NCI-H1092 (cell line): ENCODE measurements around the gene PRB3.
A peak's percentile ranks its signal among the peaks of the same experiment; 100 is the strongest.

ENCODE experiments used
- DNase-seq: peaks from one replicate; lab custom pipeline; 2025; lab: John Stamatoyannopoulos, UW

The PRB3 gene

DNA sequence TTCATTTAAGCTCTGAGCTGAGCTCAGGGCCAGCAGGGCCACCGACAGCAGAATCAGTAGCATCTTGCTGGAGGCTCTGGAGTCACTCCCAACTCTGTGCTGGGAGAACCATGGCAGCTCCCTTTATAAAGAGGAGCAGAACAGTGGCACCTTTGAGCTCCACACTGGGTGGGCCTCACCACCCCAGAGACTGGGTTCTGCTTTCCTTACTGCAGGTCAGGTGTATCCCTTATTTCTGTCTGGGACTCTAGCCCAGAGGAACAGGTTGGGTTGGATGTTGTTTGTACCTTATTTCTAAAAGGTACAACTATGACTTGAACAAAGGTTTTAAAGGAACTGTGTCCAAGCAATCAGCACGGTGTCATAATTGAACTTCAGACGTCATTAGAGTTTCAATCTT lies at the start of gene PRB3:
Gene PRB3, minus strand, starts transcription at position 101 of the 400 bp plus-strand sequence. Its CDS starts 38 bp downstream, at position 63.
- no peak for DNase-seq

DNA sequence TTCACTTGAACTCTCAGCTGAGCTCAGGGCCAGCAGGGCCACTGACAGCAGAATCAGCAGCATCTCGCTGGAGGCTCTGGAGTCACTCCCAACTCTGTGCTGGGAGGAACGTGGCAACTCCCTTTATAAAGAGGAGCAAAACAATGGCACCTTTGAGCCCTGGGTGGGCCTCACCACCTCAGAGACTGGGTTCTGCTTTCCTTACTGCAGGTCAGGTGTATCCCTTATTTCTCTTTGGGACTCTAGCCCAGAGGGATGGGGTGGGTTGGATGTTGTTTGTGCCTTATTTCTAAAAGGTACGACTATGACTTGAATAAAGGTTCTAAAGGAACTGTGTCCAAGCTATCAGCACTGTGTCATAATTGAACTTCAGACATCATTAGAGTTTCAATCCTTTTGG lies 40.8 kb upstream of the PRB3 start, which contains the start of gene PRB4:
Gene PRB4, minus strand, starts transcription at position 101 of the 400 bp plus-strand sequence. Its CDS starts 38 bp downstream, at position 63.
- no peak for DNase-seq

DNA sequence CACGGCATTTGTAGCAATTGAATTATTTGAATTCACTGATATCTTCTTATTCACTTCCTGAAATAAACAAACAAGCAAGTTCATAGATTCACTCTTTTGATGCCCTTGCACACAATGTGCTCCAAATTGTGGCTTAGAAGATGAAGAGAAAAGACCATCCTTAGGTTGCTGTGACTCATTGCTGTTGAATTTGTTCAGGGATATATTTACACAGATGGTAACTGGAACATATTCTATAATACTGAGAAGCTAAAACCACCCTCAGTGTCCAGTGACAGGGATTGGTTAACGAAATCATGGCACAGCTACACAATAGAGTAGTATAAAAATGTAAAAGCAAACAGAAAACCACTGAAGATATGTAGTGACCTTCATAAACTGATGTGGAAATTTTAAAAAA lies 37.6 kb upstream of the PRB3 start:
- no peak for DNase-seq

GRCh38 chr12:11273449-11273848 lies 3.9 kb upstream of the PRB3 start:
- no peak for DNase-seq

DNA sequence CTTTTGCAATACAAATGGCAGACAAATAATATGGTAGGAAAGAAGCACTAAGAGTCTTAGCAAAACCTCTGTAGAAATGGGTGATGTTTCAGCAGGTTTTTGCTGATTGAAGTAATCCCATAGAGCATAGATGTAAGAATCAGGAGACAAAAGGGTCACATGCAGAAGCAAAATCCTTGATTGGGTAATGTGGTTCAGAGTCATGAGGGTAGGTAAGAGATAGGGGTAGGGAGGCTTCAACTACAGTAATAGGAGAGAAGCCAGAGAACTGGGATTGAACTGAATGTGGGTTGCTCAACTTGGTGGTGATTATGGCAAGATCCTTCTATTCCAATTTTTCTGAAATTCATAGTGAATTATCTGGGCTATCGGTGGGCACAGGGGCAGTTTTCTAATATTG lies 5.0 kb downstream of the PRB3 start:
- no peak for DNase-seq

- no peak for DNase-seq
Measured at GRCh38 chr12:11246489-11246888, 23.0 kb downstream of the PRB3 start.

DNA sequence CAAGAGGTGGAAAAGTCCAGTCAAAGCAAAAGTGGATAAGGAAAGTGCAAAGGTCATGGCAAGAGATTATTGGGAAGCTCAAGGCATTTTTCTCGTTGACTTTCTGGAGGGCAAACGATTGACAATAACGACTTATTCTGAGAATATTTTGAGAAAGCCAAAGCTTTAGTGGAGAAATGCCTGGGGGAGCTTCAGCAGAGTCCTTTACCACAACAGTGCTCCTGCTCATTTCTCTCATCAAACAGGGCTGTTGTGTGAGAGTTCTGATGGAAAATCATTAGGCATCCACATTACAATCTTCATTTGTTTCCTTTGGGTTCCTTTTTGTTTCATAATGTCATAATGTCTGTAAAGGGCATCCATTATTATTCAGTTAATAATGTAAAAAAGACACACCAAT lies 26.9 kb downstream of the PRB3 start:
- DNase-seq = no peak

DNA sequence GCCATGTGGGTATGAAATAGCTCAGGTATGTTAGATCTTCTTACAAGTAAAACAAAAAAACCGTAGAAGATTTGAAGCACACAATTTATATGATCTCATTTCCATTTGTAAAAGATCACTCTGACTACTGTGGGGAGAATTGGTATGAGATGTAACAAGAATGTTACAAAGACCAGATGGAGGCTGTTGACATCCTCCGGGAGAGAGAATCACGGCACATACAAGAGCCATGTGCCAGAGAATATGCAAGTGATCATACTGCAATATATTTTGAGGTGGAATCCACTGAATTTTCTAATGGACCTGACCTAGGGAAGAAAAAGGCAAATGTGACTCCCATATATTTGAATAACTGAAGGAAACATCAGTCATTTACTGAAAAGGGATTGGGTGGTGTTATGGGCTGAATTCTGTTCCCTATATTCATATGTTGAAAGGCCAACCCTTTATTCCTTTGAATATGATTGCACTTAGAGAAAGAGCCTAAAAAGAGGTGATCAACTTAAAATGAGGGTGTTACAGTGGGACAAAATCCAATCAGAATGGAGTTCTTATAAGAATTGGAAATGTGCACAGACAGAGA lies 29.1 kb downstream of the PRB3 start:
- no peak for DNase-seq

DNA sequence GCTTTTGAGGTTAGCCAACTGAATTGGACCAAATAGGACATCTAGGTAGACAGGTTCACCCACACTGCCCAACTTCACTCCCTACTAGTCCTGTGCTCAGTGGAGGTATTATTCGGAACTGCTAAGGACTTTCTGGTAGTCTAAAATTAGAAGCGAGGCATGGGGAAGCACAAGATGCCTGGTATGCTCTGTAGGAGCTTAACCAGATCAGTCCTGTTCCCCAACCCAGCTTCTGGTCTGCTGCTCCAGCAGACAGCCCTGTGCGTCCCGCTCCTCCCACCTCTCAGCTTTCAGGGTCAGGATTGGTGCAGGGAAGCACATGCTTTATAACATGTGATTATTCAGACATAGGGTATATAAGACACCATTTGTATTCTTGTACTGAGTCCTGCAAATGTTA lies 31.2 kb downstream of the PRB3 start:
- no peak for DNase-seq

DNA sequence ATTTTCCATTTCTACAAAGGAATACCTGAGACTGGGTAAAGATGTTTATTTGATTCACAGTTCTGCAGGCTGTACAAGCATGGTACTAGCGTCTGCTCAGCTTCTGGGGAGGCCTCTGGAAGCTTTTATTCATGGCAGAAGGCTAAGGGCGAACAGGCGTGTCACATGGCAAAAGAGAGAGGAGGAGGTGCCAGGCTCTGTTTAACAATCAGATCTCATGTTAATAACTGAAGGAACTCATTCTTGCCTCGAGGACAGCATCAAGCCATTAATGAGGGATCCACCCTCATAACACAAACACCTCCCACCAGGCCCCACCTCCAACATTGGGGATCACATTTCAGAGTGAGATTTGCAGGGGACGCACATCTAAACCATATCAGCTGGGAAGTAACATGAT lies 36.0 kb downstream of the PRB3 start:
- DNase-seq = no peak

DNA sequence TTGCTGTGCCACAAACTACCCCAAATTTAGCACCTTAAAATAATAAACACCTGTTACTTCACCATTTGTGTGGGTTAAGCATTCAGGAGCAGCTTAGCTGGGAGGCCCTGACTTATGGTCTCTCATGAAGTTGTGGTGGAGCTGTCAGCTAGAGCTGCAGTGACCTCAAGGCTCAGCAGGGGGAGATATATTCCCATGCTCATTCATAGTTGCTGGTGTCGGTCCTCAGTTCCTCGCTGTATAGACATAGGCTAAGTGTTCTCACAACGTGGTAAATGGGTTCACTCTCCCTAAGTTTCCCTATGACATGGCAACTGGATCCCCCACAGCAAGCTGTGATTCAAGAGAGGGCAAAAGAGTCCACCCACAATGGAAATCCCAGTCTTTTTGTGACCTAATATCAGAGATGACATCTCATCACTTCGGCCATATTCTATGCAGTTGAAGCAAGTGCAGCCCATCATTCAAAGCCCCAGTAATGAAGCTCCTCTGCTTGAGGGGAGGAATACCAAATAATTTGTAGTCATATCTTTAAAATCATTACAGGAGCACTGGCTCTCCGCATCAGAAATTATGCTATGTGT lies 41.1 kb downstream of the PRB3 start:
- DNase-seq = peak; percentile 25

DNA sequence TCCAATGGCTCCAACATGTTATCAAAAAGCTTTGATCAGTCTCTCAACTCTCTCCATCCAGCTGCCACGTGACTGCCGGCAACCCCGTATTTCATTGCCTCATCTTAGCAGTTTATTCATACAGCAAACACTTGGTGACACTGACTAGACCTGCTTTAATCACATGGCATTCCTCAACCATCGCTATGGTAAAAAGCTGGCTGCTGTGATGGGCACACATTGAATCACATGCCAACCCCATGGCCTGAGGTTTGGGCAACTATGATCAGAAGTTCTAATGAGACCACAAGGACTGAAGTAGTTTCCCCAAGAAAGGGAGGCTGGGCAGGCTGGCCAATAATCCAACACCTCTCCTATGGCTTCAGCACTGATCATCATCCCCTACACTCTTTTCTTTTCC lies 42.1 kb downstream of the PRB3 start:
- no peak for DNase-seq
